Measurements from ENCODE around the gene CDHR3. TPM values are rescaled to one million over a fixed set of nuclear protein-coding genes. Genes with fewer than 3 reads are reported as not detected.

The CDHR3 gene
- total and polyA plus RNA-seq, 2 donors (not counting 1 experiment from before 2014, with no cell fraction given), result 5.1 to 9.4 TPM

- H3K27me3 ChIP-seq (ENCODE audit: control insufficient read depth, insufficient read depth, low read length), result no peaks in the 10 kb centered on the region
These were observed 60.6 kb downstream of the CDHR3 start for GRCh38 chr7:106023369-106024322.

GRCh38 chr7:106026101-106026500 is 63.0 kb downstream of the CDHR3 start:
- H3K9ac ChIP-seq (ENCODE audit: insufficient read depth, low read length), result no peak overlapping the region
- H3K79me2 ChIP-seq (ENCODE audit: control insufficient read depth, insufficient read depth, low read length), result no peaks in the 10 kb centered on the region
- TF ChIP-seq, protein P1, sequence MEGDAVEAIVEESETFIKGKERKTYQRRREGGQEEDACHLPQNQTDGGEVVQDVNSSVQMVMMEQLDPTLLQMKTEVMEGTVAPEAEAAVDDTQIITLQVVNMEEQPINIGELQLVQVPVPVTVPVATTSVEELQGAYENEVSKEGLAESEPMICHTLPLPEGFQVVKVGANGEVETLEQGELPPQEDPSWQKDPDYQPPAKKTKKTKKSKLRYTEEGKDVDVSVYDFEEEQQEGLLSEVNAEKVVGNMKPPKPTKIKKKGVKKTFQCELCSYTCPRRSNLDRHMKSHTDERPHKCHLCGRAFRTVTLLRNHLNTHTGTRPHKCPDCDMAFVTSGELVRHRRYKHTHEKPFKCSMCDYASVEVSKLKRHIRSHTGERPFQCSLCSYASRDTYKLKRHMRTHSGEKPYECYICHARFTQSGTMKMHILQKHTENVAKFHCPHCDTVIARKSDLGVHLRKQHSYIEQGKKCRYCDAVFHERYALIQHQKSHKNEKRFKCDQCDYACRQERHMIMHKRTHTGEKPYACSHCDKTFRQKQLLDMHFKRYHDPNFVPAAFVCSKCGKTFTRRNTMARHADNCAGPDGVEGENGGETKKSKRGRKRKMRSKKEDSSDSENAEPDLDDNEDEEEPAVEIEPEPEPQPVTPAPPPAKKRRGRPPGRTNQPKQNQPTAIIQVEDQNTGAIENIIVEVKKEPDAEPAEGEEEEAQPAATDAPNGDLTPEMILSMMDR (conservative IDR thresholded peaks at IDR 0.05 in 1 of 2, IDR thresholded peaks at IDR 0.05 in 1 of 2; ENCODE audit: low read depth in 1 of 2, low read length in 2 of 2), result no peak
- no peak for TF ChIP-seq EZH2 (IDR thresholded peaks at IDR 0.05; ENCODE audit: low read length, missing control alignments)

More at GRCh38 chr7:106023369-106024322, 60.6 kb downstream of the CDHR3 start:
- no peak overlapping the region for H2AFZ ChIP-seq (ENCODE audit: low read length)
- TF ChIP-seq, protein P1 (conservative IDR thresholded peaks at IDR 0.05 in 1 of 2, IDR thresholded peaks at IDR 0.05 in 1 of 2; ENCODE audit: low read depth in 1 of 2, low read length in 2 of 2), result no peak
- TF ChIP-seq EZH2 (IDR thresholded peaks at IDR 0.05; ENCODE audit: low read length, missing control alignments), result no peak
- H3K79me2 ChIP-seq (ENCODE audit: control insufficient read depth, insufficient read depth, low read length), result no peaks in the 10 kb centered on the region
- no peaks in the 10 kb centered on the region for H3K36me3 ChIP-seq (ENCODE audit: control insufficient read depth, insufficient read depth, low read length)
- no peak for DNase-seq (ENCODE audit: low read depth in 2 of 2)
- H3K4me2 ChIP-seq (ENCODE audit: extremely low read depth, insufficient read depth, low read length), result no peak overlapping the region
- no peak overlapping the region for H3K9ac ChIP-seq (ENCODE audit: insufficient read depth, low read length)
- H3K4me3 ChIP-seq (replicated peaks in 1 of 4; ENCODE audit: control extremely low read depth in 1 of 4, insufficient read depth in 1 of 4, low read depth in 3 of 4, low read length in 4 of 4), result no peak overlapping the region
- H3K27ac ChIP-seq (ENCODE audit: insufficient read depth, low read length), result no peak overlapping the region
- no peaks in the 10 kb centered on the region for H3K9me3 ChIP-seq (ENCODE audit: control insufficient read depth, insufficient read depth, low read depth, low read length)
- no peaks in the 10 kb centered on the region for H3K4me1 ChIP-seq (ENCODE audit: control insufficient read depth, extremely low read depth, insufficient read depth, low read length)
- no peaks in the 10 kb centered on the region for H4K20me1 ChIP-seq (ENCODE audit: control insufficient read depth, extremely low read depth, insufficient read depth, low read length)

GRCh38 chr7:106029451-106029850 is 66.4 kb downstream of the CDHR3 start:
- no peak for TF ChIP-seq EZH2 (IDR thresholded peaks at IDR 0.05; ENCODE audit: low read length, missing control alignments)
- no peak overlapping the region for H3K27ac ChIP-seq (ENCODE audit: insufficient read depth, low read length)
- H3K4me3 ChIP-seq (replicated peaks in 1 of 4; ENCODE audit: control extremely low read depth in 1 of 4, insufficient read depth in 1 of 4, low read depth in 3 of 4, low read length in 4 of 4), result no peak overlapping the region
- no peaks in the 10 kb centered on the region for H3K27me3 ChIP-seq (ENCODE audit: control insufficient read depth, insufficient read depth, low read length)
- no peak overlapping the region for H3K4me2 ChIP-seq (ENCODE audit: extremely low read depth, insufficient read depth, low read length)
- no peaks in the 10 kb centered on the region for H3K4me1 ChIP-seq (ENCODE audit: control insufficient read depth, extremely low read depth, insufficient read depth, low read length)
- no peak for DNase-seq (ENCODE audit: low read depth in 2 of 2)
- no peaks in the 10 kb centered on the region for H3K9me3 ChIP-seq (ENCODE audit: control insufficient read depth, insufficient read depth, low read depth, low read length)
- H3K36me3 ChIP-seq (ENCODE audit: control insufficient read depth, insufficient read depth, low read length), result no peaks in the 10 kb centered on the region
- H3K79me2 ChIP-seq (ENCODE audit: control insufficient read depth, insufficient read depth, low read length), result no peaks in the 10 kb centered on the region
- no peak overlapping the region for H3K9ac ChIP-seq (ENCODE audit: insufficient read depth, low read length)
- no peaks in the 10 kb centered on the region for H4K20me1 ChIP-seq (ENCODE audit: control insufficient read depth, extremely low read depth, insufficient read depth, low read length)
- H2AFZ ChIP-seq (ENCODE audit: low read length), result no peak overlapping the region

More at GRCh38 chr7:106026101-106026500, 63.0 kb downstream of the CDHR3 start:
- Histone ChIP-seq H3K27ac (ENCODE audit: insufficient read depth, low read length) (no peak overlapping the region), H3K4me2 (ENCODE audit: extremely low read depth, insufficient read depth, low read length) (no peak overlapping the region), H3K27me3 (ENCODE audit: control insufficient read depth, insufficient read depth, low read length) (no peaks in the 10 kb centered on the region), H4K20me1 (ENCODE audit: control insufficient read depth, extremely low read depth, insufficient read depth, low read length) (no peaks in the 10 kb centered on the region), H2AFZ (ENCODE audit: low read length) (no peak overlapping the region), H3K36me3 (ENCODE audit: control insufficient read depth, insufficient read depth, low read length) (no peaks in the 10 kb centered on the region), H3K4me3 (replicated peaks in 1 of 4; ENCODE audit: control extremely low read depth in 1 of 4, insufficient read depth in 1 of 4, low read depth in 3 of 4, low read length in 4 of 4) (no peak overlapping the region), H3K4me1 (ENCODE audit: control insufficient read depth, extremely low read depth, insufficient read depth, low read length) (no peaks in the 10 kb centered on the region), H3K9me3 (ENCODE audit: control insufficient read depth, insufficient read depth, low read depth, low read length) (no peaks in the 10 kb centered on the region)
- DNase-seq (ENCODE audit: low read depth in 2 of 2), result no peak

Measured in fibroblast of lung (primary cell).